ENCODE measurements around the gene FAM98B. TPM values are rescaled to one million over a fixed set of nuclear protein-coding genes. Genes with fewer than 3 reads are reported as not detected.

The FAM98B gene
- polyA plus RNA-seq, 2 of the 4 experiments (the other 2 are of a cell fraction) = 16.5 to 18.8 TPM

GRCh38 chr15:38425269-38425668 is 28.7 kb upstream of the FAM98B start:
- TF ChIP-seq RARB (CRISPR knock-in tag; IDR thresholded peaks at IDR 0.05) (no peak), JUN (IDR thresholded peaks at IDR 0.05) (no peak), HES2 (IDR thresholded peaks at IDR 0.05) (no peak), GATA3 (IDR thresholded peaks at IDR 0.05; ENCODE audit: borderline replicate concordance) (no peak), FOXS1 (CRISPR knock-in tag; IDR thresholded peaks at IDR 0.05) (no peak), KDM1A (IDR thresholded peaks at IDR 0.05; ENCODE audit: low read depth) (no peak), MYC (IDR thresholded peaks at IDR 0.05; ENCODE audit: borderline replicate concordance, low read length) (no peak), BCL3 (IDR thresholded peaks at IDR 0.05) (no peak), EP300 (IDR thresholded peaks at IDR 0.05) (no peak), POLR2A (IDR thresholded peaks at IDR 0.05; ENCODE audit: low read length) (no peak), RAD21 (conservative IDR thresholded peaks at IDR 0.05 in 1 of 2, IDR thresholded peaks at IDR 0.05 in 1 of 2) (no peak), MAFK (IDR thresholded peaks at IDR 0.05; ENCODE audit: partially characterized antibody) (no peak), ZSCAN20 (CRISPR knock-in tag; IDR thresholded peaks at IDR 0.05) (no peak)
- no peak overlapping the region for H3K4me2 ChIP-seq
- CTCF ChIA-PET = interaction anchor here (1.7 kb wide), 1 partner anchor 11 kb away, joined by 5 read pairs; no protein-coding TSS in a partner anchor
- H3K9me3 ChIP-seq = no peaks in the 10 kb centered on the region
- no peak for FAIRE-seq
- no peak for ATAC-seq
- WGBS (ENCODE audit: missing lambda C conversion rate) = 28% methylated on average over 1 of the region's 1 CpG
- POLR2A ChIA-PET = no interaction called here
- no peak overlapping the region for H3K27ac ChIP-seq
- H3K4me1 ChIP-seq = no peaks in the 10 kb centered on the region
- DNase-seq (ENCODE audit: low read depth in 1 of 2, low spot score in 1 of 2) = no peak
- no peak overlapping the region for H3K4me3 ChIP-seq

DNA sequence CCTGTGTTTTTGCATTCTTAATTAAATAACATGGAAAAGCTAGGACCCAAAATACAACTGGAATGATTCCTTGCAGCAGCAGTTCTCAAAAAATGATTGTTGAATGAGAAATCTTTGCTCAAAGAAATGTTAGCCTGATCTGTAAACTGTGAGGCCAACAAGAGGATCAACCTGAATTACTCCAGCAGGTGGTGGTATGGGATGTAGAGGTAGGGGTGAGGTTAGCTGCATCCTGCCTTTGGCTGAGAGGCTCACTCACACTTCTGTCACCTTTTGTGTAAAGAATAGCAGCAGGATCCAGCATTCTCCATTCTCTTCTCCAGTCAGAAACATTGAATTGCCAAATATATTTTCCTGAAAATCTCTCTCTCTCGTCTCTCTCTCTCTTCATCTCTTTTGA is 26.5 kb upstream of the FAM98B start:
- FAIRE-seq = no peak
- CTCF ChIA-PET = interaction anchor here (1.5 kb wide), 1 partner anchor 263 kb away, joined by 5 read pairs; no protein-coding TSS in a partner anchor
- DNase-seq (ENCODE audit: low read depth in 1 of 2, low spot score in 1 of 2) = no peak
- no peak for TF ChIP-seq GATA3 (IDR thresholded peaks at IDR 0.05; ENCODE audit: borderline replicate concordance)
- no peak for TF ChIP-seq EHMT2 (IDR thresholded peaks at IDR 0.05; ENCODE audit: low read depth)
- no peak for TF ChIP-seq EP300 (IDR thresholded peaks at IDR 0.05)
- TF ChIP-seq, protein P1, sequence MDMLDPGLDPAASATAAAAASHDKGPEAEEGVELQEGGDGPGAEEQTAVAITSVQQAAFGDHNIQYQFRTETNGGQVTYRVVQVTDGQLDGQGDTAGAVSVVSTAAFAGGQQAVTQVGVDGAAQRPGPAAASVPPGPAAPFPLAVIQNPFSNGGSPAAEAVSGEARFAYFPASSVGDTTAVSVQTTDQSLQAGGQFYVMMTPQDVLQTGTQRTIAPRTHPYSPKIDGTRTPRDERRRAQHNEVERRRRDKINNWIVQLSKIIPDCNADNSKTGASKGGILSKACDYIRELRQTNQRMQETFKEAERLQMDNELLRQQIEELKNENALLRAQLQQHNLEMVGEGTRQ (IDR thresholded peaks at IDR 0.05) = no peak
- no peak for TF ChIP-seq EHF (CRISPR knock-in tag; IDR thresholded peaks at IDR 0.05)
- TF ChIP-seq HDAC2 (IDR thresholded peaks at IDR 0.05) = no peak
- TF ChIP-seq HEYL (CRISPR knock-in tag; IDR thresholded peaks at IDR 0.05) = no peak
- no peak for TF ChIP-seq SREBF2 (IDR thresholded peaks at IDR 0.05)
- no peak for TF ChIP-seq KDM1A (IDR thresholded peaks at IDR 0.05; ENCODE audit: low read depth)
- no peak for TF ChIP-seq RCOR1 (IDR thresholded peaks at IDR 0.05; ENCODE audit: low read depth, low read length)
- no peak for TF ChIP-seq CHD4 (IDR thresholded peaks at IDR 0.05; ENCODE audit: borderline replicate concordance)
- TF ChIP-seq RAD21 (conservative IDR thresholded peaks at IDR 0.05 in 1 of 2, IDR thresholded peaks at IDR 0.05 in 1 of 2) = no peak
- no peak for TF ChIP-seq NR3C1 (IDR thresholded peaks at IDR 0.05)
- no peak for TF ChIP-seq HOXA7 (CRISPR knock-in tag; IDR thresholded peaks at IDR 0.05)
- TF ChIP-seq, protein P2, sequence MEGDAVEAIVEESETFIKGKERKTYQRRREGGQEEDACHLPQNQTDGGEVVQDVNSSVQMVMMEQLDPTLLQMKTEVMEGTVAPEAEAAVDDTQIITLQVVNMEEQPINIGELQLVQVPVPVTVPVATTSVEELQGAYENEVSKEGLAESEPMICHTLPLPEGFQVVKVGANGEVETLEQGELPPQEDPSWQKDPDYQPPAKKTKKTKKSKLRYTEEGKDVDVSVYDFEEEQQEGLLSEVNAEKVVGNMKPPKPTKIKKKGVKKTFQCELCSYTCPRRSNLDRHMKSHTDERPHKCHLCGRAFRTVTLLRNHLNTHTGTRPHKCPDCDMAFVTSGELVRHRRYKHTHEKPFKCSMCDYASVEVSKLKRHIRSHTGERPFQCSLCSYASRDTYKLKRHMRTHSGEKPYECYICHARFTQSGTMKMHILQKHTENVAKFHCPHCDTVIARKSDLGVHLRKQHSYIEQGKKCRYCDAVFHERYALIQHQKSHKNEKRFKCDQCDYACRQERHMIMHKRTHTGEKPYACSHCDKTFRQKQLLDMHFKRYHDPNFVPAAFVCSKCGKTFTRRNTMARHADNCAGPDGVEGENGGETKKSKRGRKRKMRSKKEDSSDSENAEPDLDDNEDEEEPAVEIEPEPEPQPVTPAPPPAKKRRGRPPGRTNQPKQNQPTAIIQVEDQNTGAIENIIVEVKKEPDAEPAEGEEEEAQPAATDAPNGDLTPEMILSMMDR (IDR thresholded peaks at IDR 0.05) = no peak
- TF ChIP-seq E2F6 (IDR thresholded peaks at IDR 0.05; ENCODE audit: borderline replicate concordance, low read depth) = no peak
- TF ChIP-seq MAZ (IDR thresholded peaks at IDR 0.05; ENCODE audit: borderline replicate concordance, low read depth, low read length) = no peak
- TF ChIP-seq KDM5A (IDR thresholded peaks at IDR 0.05) = no peak
- TF ChIP-seq FOSL2 (IDR thresholded peaks at IDR 0.05) = no peak
- no peak for TF ChIP-seq FOSL2 (CRISPR knock-in tag; IDR thresholded peaks at IDR 0.05)
- Histone ChIP-seq H3K4me1 (no peaks in the 10 kb centered on the region), H3K9me3 (no peaks in the 10 kb centered on the region), H3K4me3 (no peak overlapping the region), H3K27ac (no peak overlapping the region), H3K4me2 (no peak overlapping the region)
- ATAC-seq = no peak
- 3% methylated on average over 1 of the region's 1 CpG for WGBS (ENCODE audit: missing lambda C conversion rate)
- POLR2A ChIA-PET = no interaction called here
